SK-N-MC (cell line): ENCODE data around the gene MESD.

Source experiments
- EZH2 ChIP-seq: fragments of 200-600 bp; sonication (generic); IDR thresholded peaks from one replicate; pipeline ENCODE4 v1.6.1; 2017; ENCODE audit warnings: antibody characterized with exemption
- POLR2AphosphoS5 ChIP-seq: IDR thresholded peaks from 2 replicates; pipeline ENCODE4 v1.6.1; 2012; ENCODE audit warnings: mild to moderate bottlenecking, low read depth, low read length, borderline replicate concordance

GRCh38 chr15:80969316-80969715, 20.3 kb downstream of the MESD start:
- TF ChIP-seq POLR2AphosphoS5 (no peak), EZH2 (no peak)
